GM15510 (cell line): ENCODE data around the gene SIGMAR1.
A peak's percentile ranks its signal among the peaks of the same experiment; 100 is the strongest.

Experiments used
- POLR2A ChIP-seq: IDR thresholded peaks from 3 replicates; pipeline ENCODE4 v1.6.1; 2011; ENCODE audit warnings: borderline replicate concordance; ENCODE audit not compliant: insufficient read length; ENCODE audit errors: extremely low read depth

SIGMAR1 gene

DNA sequence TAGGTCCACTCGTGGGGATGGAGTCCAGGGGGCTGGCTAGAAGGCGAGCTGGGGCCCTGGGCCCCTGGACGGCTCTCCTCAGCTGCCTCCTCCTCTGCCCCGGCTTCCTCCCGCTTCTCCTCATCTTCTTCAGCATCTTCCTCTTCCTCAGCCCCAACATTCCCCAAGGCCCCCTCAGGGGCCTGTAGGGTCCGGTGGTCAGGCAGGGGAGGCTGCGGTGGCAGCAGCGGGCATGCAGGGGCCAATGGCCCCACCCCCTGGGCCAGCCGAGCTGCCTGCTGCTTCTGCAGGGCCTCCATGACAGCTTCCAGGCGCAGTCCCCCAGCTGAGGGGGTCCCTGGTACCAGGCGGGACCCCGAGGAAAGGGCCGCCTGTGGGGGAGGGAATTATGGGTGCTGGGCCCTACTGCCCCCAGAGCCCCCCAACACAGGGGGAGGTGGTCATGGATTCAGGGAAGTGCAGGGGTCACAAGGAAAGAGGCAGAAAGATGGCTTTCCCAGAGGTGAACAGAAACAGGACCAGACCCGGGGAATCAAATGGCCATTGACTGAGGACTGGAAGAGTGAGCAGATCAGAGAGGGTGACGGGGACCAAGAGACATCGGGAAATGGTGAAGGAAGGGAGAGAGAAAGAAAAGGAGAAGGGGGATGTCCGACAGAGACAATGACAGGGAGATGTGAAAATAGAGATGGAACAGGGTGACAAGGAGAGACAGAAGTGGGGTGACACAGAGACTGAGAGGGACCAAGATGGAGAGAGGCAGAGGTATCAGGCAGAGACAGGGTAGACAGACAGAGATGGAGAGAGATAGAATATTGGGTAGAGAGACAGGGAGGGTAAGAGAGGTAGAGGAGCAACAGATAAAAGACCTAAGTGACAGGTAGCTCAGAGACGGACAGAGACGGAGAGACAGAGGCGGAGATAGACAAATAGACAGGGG is 9.6 kb downstream of the SIGMAR1 start:
- no peak for TF ChIP-seq POLR2A

DNA sequence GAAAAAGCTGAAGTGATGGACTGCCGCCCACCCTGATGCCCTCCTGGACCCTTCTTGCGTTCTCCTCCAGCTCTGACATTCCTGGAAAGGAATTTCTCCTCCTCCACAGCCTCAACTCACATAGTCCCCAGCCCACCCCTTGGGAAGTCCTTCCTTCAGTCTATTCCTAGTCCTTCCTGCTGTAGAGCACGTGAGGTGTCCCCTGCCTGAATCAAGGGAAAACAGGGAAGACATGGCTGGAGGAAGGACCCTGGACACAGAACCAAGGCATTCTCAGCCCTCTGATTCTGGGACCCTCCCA is 12.5 kb downstream of the SIGMAR1 start:
- TF ChIP-seq POLR2A, result no peak

DNA sequence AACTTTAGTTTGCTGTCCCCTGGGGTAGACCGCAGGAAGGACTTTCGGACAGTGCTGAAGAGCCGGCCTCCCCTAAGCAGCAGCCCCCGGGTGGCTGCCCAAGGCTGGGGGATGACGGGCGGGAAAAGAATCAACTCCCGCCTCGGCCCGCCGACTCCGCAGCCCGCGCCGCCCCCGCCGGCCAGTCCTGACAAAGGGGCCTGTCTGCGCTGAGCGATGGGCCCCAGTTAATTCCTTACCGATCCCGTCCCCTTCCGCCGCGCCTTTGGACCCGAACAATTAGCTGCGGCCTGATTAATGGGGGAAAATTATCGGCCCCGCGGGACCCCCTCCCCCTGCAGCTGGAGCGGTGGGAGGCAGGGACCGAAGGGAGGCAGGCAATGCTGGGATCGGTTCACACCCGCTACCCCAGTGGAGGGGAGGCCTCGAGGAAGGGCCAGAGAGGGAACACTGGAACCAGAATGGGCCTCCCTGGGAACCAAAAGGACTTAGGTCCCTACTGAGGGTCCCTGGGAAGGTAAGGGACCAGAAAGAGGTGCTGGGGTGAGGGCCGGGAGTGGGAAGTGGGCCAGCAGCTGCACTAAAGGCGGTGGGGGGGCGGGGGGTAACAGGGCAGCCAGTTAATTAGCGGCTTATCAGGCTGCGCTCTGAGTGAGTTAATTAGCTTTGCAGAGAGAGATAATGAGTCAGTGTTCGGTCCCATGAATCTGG is 13.0 kb downstream of the SIGMAR1 start:
- no peak for TF ChIP-seq POLR2A

DNA sequence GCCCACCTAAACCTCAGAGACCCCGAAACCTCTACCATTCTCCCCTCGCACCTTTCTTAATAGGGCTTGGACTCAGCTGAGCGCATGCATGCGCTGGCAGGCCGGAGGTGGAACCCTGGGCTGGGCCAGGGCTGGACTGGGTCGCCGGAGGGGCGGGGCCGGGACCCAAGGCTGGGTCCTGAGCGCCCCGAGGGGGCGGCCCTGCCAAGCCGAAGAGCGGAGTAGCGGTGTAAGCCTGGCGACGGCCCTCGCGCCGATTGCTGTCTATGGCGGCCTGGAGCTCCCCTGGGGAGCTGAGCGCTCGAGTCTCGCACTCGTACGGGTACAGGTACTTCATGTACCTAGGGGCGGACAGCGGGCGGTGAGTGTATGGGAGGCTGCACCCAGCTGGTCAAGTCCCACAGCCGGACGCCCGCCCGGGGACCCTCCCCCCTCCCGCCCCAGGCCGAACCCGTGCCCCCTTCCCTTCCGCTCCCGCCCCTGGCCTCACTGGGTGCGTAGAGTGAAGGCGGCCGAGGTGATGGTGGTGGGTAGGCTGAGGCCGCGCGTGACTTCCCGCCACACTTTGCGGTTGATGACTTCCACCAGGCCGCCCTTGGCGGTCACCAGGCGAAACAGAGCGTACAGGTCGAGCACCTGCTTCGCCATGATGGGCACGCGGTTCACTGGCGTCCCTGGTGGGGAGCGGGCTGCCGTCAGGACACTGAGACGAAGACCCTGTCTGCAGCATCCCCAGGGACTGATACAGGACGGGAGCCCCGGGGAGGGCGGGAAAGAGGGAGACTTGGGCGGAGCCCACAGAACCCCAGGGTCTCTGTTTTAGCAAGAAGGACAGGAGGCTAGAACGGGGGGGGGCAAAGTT is 14.0 kb downstream of the SIGMAR1 start:
- no peak for TF ChIP-seq POLR2A

DNA sequence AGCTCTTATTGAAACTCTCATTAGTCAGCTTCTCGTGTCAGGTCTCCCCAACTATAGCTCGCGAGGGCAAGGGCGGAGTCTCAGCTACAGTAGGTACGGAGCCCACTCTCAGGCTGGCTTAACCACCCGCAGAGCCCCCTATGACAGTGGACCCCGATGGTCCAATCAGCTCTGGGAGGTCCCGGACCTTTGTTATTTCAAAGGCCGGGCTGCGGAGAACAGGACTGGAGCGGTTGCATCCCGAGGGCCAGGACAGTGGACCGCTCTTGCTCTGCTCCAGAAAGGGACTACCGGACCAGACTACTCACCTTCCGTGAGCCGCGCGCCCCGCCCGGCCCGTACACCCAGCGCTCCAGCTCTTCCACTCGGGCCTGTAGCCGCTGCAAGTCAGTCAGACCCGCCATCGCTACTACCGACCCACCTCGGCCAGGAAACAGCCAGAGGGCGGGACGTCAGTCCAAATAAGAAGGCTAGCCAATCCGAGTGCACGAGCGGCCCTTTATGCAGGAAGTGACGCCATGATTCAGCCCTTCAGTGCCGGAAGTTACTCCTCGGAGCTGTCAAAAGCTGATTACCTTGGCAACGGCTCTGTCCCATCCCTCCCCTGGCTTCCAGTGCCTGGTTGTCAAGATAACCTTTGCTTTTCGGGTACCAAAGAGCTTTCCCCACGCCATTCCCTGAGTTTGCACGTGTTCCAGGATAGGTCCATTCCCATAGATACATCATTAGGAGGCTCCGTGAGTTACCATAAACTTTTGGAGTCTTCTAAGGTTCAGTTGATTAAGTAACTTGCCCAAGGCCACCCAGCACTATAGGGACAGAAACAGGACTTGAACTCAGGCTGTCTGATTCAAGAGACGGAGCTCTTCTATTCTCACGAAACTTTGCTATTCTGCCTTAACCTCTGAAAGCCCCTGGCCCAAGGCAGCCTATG is 17.3 kb downstream of the SIGMAR1 start, which contains the start of gene DCTN3:
DCTN3 (minus strand) TSS at position 435 of the 934 bp plus-strand sequence; CDS start at position 404, 31 bp downstream.
- peak; percentile 70 for TF ChIP-seq POLR2A

DNA sequence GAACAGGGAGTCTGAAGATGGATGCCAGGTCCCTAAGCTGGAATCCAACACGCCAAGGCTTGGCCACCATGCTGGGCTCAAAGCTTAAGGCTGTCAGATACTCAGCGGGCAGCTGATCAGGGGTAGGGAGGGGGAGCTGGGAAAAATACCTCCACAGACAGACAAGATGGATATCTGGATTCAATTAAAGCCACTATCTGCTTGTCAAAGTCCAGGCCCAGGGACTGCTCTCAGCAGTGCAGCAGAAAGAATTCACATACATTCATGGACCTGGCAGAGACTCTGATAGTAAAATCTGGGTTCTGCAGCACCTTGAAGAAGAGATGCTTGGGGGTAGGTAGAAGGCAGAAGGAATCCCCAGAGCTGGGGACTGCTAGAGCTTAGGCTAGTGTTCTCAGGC is 22.5 kb downstream of the SIGMAR1 start:
- TF ChIP-seq POLR2A, result no peak

DNA sequence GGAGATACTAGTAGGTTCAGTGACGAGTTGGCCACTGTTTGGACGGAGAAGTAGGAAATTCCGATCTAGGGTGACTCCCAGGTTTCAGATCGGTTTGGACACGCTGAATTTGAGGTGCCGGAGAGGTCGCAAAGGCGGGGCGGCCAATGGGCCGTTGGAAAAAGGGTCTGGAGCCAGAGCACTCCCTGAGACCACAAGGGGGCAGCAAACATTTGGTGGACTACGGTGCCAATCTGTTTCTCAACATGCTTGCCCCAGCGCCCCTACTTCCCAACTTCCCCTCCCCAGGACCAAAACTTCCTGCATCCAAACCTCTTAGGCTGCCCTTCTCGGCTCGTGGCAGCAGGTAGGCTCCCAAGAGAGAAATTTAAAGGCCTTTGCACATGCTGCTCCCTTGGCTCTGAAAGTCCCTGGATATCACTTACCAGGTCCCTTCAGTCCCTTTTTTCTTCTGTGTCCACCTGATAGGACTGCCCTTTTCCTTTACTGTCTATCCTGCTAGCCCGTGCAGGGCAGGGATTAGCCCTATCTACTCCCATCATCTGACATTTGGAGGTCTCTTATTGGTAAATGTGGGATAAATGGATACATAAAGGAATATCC is 24.7 kb downstream of the SIGMAR1 start:
- no peak for TF ChIP-seq POLR2A

DNA sequence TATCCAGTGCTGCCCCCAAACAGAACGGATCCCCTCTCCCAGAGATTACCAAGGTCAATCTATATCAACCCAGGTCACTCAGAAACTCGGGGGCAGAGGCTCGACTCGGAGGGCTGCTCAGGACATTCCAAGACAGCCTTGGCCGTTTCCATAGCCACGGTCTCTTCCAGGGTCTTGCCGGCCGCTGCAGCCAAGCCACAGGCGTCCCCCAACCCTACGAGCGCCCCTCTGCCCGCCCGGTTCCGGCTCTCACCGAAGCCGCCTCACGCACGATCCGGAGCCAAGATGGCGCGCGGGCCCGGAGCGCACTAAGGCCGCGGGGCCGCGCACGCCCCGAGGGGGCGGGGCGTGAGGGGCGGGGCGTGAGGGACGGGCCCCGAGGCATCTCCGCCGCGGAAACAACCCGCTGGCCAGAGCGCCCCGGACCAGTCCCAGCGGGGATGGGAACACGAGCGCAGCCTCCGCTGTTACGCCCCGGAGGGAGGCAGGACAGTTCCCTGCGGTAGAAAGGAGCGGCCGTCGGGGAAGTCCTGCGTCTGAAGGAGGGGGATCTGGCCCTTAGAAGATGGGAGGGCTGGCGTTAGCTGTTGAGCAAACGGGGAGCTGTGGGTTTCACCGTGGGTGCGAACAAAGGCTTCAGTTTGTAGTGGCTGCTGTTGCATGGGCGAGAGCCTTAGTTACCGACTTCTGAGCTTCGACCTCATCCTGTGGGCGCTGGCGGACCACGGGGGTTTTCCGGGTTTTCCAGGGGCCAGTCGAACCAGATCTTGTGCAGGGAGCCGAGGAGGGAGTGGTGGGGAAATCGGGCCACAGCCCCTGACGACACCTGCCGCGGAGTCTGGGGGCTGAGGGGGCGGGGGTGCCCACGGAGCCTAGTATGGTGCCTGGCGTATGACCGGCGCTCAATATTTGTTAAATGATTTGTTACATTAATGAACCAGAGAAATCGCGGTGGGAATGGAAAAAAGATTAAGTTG is 25.5 kb downstream of the SIGMAR1 start, which contains the start of gene RPP25L:
RPP25L (minus strand) TSS at position 287 of the 977 bp plus-strand sequence. CDS start 801 bp downstream, outside the sequence.
- TF ChIP-seq POLR2A, result peak; percentile 97

DNA sequence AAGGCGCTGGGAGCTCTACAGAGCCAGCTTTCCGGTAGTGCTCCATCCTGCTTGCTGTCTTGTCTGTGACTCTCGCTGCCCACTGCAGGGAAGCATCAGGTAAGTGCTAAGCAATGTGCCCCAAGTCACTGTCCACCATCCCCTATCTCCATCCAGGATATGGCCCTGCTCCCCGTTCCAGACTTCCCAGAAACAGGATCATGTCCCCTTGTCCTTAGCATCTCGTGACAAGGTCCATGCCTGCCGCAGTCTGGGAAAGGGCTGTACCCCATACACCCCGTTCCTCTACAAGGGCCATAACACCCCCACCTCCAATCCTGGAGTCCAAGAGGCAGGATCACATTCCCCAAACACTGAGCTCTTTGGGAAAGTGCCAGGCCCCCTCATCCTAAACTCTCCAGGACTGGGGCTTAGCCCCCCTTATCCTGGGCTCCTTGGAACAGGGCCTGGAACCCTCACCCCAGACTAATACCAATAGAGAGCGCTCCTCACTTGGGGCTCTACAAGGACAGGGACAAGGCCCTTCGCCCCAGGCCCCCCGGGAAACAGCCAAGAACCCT is 26.3 kb downstream of the SIGMAR1 start:
- no peak for TF ChIP-seq POLR2A

DNA sequence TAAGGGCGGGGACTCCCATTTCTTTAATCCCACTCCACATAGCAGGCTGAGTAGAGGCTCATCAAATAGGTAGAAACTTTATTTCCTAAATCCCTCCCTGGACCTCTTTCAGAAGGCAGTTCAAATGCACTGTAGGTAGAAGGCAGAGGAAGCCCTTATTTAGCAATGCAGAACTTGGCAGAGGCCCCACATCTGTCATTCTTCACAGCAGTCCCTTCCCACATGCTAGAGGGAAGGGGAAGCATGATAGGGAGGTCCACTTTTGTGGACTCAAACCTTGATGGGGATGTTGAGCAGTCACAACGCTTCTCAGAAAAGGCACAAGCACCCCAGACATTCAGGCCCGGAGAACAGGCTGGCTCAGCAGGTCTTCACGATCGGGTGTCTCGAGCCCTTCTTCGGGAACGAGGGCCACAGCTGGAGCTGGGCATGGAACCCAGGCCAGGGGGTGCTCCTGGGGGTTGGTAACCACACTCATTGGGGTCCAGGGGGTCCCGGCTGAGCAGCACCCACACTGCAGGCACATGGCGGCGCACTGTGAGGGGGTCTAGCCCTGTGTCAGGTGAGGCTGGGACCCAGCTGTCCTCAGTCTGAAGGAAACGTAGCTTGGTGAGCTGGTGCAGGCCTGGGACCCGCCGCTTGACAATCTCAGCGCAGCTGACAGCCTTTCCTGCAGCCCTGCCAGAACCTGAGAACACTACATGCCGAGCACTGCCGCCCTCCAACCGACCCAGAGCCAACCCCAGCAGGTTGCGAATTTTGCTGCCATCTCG is 27.0 kb downstream of the SIGMAR1 start:
- no peak for TF ChIP-seq POLR2A

DNA sequence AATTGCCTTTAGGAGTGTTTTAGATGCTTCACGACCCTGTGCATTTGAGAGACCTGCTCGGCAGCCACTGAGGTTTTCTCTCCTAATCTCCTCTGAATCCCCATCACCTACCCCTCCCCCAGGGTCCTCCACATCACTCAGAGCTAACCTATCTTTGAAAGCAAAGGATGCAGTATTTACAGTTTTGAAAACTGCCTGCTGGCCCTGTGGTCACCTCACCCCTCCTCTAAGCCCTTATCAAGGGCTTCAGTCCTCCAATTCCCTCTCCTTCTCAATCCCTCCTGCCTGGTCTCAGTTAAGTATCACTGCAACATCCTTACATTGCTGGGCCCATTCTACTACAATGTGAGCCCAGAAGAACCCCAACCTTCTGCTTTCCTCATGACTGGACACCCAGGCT is 30.3 kb downstream of the SIGMAR1 start:
- no peak for TF ChIP-seq POLR2A
